CD4-positive, alpha-beta T cell treated with Interleukin-15 for 1 hour (primary cell): ENCODE measurements around the gene AKR7A3.
"Not testable (repeated sequence)": the region's sequence is repeated elsewhere in the genome, so short reads cannot be mapped to it uniquely, and the experiment has no call there.

Experiments used
- DNase-seq: peaks from one replicate; pipeline ENCODE4 v3.0.0-alpha.2; 2020

AKR7A3 gene

DNA sequence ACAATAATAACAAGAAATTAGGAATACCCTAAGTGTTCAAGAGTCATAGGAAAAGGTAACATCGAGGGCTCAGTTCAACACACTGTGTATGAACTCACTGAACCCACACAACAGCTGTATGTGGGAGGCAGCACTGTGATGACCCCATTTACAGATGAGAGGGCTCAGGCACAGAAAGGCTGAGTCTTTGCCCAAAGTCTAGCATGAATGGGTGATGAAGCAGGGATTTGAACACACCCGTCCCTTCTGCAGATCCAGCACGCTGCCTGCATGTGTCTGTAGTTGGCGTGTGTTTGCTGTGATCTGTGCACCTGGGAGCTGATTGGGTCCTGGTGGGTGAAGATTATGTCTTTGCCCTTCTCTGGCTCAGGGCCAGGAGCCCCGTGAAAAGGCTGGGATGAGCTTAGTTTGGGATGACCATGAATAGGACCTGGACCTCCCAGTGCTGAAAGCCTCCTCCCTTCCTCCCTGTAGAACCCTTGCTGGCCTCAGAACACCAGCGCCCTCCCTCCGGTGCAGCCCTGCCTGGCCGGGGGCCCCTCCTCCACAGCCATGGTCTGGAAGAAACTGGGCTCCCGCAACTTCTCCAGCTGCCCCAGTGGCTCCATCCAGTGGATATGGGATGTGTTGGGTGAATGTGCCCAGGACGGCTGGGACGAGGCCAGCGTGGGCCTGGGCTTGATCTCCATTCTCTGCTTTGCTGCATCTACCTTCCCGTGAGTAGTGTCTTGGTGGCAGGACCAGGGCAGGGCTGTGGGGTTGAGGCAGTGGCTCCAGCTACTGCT, 28.7 kb upstream of the AKR7A3 start:
- DNase-seq, result no peak

DNA sequence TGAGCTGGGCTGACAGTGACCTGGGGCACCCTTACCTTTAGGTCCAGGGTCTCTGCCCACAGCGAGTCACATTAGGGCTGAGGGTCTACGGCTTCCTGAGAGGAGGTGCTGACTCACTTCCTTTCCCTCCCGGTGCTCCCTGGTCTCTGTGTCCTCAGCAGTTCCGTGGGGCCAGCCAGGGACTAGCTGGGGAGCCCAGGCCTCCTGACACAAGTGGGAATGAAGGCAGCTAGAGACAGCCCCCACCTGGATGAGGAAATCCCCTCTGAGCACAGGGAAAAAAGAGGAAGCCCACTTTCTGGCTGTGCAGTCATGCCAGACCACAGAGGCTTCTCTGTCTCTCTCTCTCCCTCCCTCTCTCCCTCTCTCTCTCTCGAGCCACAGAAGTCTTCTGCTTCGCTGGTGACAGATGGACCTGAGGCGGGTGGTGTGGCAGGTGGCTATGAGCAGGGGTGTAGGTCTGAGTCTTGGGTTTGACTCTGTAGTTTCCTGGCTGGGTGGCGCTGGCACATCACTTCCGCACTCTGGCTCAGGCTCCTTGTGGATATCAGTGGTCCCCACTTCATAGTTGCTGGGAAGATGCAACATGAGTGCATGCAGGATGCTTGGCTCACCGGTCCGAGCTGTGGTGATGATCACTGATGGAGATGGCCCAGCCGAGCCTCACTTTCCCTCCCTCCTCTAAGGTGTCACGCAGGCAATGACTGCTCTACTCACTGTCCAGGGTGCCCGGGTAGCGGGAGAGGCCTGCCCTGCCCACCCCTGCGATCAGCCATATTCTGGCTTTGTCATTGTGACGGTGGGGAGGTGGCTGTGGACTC, 27.0 kb upstream of the AKR7A3 start:
- DNase-seq, result peak; percentile 58

DNA sequence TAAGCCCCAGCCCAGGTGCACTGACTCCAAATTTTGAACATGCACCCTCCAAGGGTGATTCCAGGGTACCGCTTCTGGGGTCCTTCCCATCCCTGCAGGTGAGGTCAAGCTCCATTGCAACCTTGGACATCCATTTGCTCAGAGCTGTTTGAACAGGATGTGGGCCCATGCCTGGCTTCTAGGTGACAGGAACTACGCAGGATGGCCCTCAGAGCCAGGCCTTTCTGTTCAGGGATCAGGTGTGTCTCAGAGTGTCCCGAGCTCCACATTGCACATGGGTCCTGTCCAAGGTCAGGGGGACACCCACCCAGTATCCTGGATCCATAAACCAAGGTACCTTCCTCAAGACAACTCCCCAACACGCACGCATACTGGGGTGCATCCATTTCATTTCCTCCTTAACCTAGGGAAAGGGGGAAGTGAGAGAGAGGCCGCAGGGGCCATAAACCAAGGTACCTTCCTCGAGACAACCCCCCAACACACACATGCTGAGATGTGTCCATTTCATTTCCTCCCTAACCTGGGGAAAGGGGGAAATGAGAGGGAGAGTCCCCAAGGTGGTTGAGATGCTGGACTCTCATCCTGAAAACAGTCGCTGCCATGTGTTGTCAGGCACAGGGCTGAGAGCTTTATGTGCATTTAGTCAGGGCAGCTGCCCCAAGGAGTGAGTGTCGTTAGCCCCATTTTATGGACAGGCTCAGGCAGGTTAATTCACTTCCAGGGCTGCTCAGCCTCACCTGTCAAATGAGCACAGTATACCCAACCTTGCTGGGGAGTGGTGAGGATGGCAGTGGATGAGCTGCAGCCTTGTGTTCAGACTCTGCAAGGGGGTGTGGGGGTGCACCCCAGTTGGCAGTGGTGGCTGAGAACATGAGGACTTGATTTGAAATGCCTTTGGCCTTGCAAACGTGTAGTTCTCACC, 25.7 kb upstream of the AKR7A3 start:
- DNase-seq, result no peak

DNA sequence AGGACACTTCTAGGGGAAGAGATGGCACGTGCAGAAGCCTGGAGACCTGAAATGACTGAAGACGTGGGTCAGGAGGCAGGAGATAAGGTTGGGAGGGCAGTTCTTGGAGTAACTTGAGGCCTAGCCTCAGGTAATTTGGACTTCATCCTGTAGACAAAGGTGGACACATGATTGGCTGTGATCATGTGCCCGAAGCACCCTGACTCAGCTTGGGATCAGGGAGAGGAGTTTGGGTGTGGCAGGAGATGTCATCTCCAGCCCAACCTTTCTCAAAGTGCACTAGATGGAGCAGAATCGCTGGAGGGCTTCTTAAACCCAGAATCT, 25.0 kb upstream of the AKR7A3 start:
- DNase-seq, result no peak

DNA sequence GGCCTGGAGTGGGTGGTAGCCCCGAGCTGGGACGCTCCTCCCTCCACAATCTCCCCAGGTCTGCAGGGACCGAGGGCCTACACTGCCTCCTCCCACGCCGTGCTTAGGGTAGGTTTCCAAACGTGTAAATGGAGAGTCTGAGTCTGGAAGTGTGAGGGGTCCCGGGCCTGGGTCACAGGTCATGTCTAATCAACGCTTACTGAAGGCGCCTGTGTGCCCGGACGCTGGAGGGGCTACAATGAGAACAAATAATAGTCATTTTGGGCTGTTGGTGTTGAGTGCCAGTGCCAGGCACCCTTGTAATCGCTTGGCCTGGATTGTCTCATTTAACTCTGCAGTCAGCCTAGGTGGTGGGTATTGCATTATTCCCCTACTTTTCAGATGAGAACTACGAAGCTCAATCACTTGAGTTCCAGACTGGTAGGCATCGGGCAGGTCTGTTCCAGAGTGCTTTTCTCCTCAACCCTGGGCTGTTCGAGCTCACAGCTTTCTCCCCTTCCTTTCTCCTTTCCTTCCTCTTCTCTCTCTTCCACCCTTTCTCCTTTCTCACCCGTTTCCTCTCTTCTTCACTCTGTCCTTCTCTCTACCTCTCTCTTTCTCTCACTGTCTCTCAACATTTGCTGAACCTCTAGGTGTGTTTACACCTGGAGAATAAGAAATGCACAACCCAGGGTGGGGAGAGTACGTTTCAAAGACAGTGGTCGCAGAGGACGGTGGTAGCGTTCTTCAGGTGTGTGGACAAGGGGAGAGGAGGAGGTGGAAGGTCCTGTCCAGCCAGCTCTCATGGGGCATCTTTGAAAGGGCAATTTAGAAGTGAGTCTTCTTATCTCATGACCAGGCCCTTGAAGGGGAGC, 24.4 kb upstream of the AKR7A3 start:
- DNase-seq, result no peak

DNA sequence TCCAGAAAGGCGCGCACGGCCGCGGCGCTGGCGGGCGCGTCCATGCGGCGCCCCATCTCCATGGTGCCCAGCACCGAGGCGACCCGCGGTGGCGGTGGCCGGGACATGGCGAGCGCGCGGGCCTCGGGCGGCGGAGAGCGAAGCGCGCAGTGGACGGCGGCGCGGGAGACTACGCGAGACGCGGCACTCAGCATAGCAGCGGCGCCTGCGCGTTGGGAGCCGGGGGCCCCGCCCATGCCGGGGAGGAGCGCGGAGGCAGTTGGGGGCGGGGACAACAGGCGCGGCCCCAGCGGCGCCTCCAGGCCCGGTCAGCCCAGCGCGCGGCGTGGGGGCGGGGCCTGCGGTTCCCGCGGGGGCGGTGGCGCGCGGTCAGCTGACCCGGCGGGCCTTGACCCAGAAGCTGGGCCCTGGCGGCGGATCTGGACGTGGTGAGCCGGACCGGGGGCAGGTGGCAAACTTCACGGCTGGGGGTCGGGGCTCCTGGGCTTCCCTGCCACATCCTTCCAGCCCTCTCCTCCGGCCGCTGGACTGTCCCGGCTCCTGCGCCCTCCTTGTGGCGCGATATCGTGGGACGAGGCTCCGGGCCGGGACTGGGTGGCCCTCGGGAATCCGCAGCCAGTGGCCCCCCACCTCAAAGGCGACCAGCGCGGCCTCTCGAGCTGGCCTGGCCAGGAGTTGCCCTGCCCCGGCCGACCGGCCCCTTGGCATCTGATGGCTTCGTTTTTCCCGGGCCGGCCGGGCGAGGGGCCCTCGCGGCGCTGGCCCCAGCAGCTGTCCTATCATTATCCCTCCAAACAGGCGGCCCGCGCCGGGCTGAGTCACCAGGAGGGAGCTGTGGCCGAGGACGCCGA, 23.6 kb upstream of the AKR7A3 start, which contains the start of the genes AKR7A2 and SLC66A1:
Gene AKR7A2, minus strand, starts transcription at position 214 of the 851 bp plus-strand sequence. Its CDS starts 20 bp downstream, at position 194.
Gene SLC66A1, plus strand, starts transcription at position 396 of the 851 bp plus-strand sequence. CDS start 5,352 bp downstream, outside the sequence.
- peak; percentile 89 for DNase-seq

DNA sequence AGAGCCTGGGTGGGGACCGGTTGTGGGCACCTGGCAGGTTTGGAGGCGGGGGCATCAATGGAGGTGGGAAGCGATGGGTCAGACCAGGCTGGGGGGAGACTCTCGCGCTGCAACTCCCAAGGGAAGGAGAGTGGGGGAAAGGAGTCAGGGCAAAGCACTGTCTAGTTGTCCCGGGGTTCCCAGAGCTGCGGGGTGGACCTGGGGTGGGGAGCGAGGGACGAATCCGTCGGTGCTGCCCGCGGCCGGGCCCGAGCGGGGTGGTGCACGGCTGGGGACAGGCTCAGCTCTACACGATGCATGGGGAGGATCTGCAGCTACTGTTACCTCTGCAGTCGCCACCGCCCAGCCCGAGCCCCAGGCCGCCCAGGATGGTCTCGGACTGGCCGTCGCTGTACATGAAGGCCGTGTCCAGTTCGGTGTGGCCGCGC, 22.9 kb upstream of the AKR7A3 start:
- no peak for DNase-seq

DNA sequence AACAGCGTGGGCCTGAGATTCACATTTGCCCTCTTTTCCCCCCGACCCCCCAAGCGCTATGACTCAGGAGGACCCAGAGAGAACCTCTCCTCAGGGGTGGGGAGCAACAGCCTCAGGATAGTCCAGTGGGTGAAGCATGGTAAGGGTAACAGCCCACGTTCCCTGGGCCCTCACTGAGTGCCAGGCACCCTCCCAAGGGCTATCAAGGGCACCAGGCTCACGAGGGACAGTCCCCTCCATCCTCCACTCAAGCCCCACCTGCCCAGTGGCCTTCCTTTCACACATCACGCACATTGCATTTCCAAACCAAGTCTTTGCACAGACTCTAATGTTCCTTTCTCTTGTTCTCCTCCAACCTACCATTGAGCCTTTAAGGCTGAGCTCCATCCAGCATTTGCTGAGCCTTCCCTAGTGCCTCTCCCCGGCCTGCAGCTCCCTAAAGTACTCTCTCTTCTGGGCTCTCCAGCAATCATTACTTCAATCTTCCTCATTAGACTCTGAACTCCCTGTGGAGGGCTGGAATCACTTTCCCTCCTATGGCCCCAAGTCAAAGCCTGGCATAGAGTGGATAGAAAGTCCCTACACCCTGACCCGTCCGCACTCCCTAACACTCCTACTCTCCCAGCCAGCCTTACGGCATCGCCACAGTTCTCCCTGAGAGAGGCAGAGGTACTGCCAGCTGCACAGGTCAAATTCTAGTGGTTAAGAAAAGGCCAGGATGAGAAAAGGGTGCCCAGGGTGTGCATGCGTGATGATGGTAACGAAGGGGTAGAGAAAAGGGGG, 22.3 kb upstream of the AKR7A3 start:
- no peak for DNase-seq

DNA sequence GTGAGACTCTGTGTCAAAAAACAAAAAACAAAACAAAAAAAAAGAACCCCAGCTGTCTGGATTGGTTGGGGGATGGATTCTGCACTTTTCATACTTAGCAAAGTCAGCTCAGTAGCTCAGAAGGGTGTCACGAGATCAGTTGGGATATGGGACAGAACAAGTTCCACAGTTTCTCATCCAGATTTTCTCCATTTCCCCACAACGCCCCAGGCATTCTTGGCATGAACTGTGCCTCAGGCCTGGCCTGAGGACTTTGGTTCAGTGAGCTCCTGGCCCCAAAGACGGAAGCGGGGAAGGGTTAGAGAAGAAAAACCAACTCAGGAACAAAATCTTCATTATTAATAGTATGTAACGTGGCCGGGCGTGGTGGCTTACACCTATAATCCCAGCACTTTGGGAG, 21.5 kb upstream of the AKR7A3 start:
- DNase-seq, result no peak

DNA sequence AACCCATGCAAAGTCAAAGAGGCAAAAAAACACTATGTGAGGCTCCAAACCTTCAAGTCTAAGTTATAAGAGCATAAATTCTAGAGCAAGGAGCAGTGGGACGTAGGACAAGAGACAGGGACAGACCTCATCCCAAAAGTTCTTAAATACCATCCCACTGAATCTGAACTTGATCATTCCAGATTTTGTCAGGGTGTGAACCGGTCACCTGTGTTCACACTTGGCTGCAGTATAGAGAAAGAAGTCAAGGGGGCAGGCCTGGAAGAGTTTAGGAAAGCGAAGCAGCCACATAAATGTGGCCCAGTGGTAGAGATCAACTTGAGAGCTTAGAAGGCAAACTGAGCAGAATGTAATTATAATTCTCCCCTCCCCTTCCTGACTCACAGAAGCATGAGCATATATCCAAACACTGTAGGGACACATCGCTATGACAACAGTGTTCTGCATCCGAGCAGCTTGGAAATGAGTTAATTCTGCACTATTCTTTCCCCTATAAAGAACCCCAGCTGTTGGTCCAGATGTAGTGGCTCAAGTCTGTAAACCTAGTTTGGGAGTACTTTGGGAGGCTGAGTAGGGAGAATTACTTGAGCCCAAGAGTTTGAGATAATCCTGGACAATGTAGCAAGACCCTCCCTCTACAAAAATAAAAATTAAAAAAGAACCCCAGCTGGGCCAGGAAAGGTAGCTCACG, 20.7 kb upstream of the AKR7A3 start:
- DNase-seq, result no peak

DNA sequence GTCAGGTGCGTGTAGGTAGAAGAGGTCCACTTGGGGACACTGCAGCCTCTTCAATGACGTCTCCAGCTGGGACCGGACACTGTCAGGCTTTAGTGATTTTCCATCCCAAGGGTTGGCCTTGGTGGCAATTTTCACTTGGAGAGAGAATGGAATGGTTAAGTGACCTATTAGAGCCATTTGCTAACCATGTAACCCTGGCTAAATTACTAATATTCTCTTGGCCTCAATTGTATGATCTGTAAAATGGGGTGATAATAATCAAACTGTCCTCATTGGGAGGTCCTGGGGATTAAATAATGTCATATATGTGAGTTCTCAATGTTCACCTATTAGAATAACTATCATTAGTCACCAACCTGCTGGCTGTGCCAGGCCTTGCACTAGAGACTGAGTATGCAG, 19.9 kb upstream of the AKR7A3 start:
- DNase-seq, result no peak

DNA sequence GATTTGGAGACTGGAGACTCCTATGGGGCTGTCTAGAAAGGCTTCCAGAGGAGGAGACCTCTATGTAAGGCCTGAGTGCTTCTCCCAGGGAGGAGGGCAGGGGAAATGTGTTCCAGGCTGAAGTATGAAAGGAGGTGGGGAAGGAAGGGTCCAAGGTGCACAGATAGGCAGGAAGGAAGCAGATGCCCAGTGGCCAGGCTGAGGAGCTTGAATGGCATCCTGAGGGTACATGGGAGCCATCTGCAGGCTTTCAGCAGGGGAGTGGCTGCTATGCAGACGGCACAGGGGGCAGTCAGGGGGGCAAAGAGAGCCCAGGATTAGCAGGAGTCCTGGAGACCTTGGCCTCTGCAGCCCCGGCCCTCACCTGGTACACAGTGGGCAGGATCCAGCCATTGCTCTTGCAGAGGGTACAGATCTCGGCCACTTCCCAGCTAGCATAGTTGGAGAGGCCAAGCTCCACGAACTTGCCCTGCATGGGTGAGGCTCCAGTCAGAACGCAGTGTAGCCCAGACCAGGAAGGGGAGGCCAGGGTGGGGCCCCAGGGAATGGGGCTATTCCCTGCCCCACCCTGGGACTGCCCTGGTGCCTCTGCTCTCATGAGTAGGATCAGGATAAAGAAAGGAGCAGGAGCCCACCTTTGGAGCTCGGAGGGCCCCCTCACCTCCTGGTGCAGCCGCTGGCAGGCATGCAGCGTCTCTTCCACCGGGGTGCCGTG, 19.4 kb upstream of the AKR7A3 start:
- no peak for DNase-seq

DNA sequence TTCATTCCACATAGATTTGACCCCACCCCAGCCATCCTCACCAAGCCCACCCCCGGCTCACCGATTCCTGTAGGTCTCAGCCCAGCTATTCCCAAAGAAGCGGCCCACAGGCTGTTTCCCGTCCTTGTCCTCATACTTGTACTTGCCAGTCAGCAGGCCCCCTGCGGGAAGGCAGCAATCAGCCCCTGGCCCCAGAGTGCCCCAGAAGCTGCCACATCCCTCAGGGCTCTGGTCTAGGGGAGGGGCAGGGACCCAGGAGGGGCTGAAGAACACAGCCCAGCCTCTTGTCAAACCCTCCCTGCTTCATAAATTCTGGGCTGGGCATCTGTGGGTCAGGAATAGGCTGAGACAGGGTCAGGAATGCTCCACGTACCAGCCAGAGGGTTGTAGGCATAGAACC, 18.4 kb upstream of the AKR7A3 start:
- DNase-seq, result no peak

DNA sequence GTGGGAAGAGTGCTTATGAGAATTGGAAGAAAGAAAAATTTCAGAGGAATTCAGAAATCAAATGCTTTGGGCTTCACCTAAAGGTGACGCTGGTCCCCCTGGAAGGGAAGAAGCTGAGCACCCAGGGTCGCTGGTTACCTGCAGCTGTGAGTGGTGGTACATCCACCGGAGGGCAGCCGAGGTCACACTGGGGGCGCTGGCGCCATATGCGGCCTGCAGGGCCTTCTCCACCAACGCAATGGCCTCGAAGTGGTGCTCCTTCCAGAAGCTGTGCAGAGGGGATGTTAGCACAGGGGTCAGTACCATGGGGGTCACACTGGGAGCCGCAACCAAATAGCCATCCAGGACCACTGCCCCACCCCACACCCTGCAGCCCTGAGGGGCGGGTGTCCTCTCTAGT, 17.3 kb upstream of the AKR7A3 start:
- DNase-seq, result no peak

DNA sequence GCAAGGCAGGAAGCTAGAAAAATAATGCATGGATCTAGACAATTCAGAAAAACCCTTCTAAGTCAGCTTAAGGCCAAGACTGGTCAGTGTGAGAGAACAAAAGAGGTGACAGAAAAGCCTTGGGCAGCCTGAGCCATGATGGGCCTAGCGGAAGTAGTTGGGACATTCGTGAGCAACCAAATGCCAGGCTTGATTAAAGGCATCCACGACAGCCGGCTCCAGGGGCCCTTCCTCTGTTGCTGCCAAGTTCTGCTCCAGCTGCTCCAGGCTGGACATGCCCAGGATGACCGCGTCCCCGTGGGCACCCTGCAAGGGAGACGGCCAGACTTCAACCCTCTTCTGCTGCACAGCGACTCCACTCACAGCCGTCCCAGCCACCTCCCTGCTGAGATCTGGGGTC, 15.5 kb upstream of the AKR7A3 start:
- DNase-seq, result not testable (repeated sequence)

DNA sequence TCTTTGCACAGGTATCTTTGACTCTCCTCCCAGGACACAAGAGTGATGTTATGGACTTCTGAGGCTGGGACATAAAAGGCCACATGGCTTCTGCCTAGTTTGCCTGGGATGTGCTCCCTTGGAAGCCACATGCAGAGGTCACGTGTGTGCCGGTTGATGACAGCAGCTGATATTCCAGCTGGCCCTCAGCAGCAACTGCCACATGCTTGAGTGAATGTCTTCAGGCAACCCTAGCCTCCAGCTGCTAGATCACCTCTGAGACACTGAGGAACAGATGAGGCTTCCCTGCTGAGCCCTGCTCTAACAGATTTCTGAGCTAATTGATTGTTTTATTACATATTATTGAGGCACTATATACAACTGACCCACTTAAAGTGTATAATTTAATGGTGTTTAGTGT, 11.6 kb upstream of the AKR7A3 start:
- no peak for DNase-seq

DNA sequence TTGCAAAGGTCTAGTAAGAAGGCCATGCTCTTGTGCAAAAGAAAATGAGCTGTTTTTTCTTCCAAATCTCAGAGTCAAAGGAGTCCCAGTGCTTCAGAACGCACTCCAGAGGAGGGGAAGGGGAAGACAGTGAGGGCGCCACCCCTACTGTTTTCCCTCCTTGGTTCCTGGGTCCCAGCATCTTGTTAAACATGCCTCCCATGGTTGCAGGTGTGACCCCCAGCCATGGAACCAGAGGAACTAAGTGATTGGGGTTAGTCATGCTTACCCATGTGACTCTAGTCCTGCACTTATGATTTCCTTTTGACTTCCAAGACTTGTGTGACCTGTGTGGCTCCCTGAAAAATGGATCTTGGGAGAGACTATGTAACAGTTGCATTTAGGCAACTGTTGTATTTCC, 6.1 kb upstream of the AKR7A3 start:
- DNase-seq, result no peak

DNA sequence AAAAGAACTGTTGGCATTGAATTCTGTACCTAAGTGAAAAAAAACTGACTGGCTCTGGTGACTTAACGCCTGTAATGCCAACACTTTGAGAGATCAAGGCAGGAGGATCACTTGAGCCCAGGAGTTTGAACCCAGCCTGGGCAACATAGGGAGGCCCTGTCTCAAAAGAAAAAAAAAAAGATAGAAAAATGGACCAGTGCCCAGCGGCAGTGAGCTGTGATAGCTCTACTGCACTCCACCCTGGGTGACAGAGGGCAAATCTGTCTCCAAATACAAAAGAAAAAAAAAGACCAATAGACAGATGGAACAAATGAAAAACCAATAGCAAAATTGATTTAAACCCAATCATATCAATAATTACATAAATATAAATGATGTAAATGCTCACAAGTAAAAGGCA, 674 bp upstream of the AKR7A3 start:
- DNase-seq, result no peak
